IPS-NIHi7 (cell line): Measurements from ENCODE around the gene PAQR8.
"Not testable (repeated sequence)": the region's sequence is repeated elsewhere in the genome, so short reads cannot be mapped to it uniquely, and the experiment has no call there.

Source experiments
- DNase-seq: peaks from one replicate; pipeline ENCODE4 v3.0.0; 2012; ENCODE audit warnings: mixed read lengths; ENCODE audit errors: extremely low spot score

Gene PAQR8

DNA sequence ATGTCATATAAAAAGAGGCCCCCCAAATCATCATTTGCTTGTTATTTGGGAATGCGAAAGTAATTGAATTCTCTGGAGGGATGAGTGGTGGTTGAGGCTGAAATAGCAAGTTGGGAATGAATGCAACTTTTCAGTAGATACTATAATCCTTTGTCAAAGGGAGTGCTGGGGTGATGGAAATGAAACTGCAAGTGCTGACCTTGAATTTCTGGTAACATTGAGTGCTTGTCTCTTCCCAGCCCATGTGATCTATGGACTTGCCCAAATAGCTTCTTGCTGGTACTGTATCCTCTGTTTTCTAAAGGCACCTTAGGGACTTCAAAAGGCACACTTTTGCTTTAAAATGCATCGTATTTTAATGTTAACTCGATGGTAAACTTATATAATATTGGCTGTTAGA is 14.8 kb downstream of the PAQR8 start:
- no peak for DNase-seq

DNA sequence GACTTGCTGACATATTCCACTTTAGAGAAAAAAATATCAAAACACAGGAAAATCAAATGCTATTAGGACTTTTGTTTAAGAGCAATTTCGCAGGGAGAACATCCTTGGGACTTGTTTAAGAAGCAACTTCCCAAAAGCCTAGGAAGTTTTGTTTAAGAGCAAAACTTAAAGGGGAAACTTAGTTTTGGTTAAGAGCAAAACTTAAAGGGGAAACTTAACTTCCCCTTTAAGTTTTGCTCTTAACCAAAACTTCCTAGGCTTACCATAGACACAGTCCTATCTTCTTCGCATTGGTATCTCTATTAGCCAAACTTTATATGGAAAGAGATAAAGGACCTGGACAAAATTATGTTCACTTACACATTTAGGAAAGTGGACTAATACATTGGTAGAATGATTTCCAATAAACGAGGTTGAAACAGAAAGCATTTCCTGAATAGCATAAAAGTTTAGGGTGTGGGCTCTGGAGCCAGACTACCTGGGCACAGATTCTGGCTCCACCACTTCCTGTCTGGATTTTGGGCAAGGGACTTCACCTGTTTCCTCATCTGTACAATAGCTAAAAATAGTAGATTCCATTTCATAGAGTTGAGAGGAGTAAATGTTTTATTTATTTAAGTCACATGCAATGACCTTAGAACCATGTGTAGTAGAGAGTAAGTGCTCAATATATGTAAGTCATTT is 15.7 kb downstream of the PAQR8 start:
- DNase-seq = no peak

DNA sequence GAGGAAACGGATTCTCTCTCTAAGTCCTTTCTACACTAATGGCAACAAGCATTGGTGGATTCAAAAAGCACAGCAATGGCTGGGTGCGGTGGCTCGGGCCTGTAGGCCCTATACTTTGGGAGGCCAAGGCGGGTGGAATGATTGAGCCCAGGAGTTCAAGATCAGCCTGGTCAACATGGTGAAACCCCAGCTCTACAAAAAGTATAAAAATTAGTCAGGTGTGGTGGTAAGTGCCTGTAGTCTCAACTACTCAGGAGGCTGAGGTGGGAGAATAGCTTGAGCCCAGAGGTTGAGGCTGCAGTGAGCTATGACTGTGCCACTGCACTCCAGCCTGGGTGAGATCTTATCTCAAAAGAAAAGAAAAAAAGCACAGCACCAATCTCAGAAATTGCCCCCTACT is 19.3 kb downstream of the PAQR8 start:
- DNase-seq = no peak

DNA sequence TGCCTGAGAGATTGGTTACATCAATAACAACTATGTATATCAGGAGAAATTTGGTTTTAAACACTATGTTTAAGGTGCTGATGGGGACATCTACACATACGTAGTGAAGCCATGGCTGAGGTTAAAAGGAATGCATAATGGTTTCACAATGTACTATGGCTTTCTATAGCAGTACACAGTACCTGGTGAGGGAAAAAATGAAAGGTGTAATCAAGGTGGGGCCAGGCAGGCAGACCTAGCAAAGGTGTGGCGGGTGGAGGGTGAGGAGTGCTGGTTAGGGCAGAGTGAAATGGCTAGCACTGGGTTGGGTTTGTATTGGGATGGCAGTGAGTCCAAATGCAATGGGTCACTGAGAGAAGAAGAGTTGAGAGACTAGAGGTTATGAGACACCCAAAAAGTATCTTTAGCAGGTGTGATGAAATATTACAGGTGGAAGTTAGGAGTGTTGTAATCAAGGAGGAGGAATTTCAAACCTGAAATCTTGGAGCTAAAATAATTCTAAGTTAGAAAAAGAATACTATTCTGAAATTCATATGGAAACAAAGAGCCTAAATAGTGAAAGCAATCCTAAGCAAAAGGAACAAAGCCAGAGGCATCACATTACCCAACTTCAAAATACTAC is 22.3 kb downstream of the PAQR8 start:
- DNase-seq = no peak

DNA sequence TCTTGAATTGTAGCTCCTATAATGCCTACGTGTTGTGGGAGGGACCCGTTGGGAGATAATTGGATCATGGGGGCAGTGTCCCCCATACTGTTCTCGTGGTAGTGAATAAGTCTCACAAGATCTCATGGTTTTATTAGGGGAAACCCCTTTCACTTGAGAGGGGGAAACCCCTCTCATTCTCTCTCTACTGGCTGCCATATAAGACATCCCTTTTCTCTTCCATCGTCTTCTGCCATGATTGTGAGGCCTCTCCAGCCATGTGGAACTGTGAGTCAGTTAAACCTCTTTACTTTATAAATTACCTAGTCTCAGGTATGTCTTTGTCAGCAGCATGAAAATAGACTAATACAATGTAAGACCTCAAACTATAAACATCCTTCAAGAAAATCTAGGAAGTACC is 23.1 kb downstream of the PAQR8 start:
- DNase-seq = no peak

DNA sequence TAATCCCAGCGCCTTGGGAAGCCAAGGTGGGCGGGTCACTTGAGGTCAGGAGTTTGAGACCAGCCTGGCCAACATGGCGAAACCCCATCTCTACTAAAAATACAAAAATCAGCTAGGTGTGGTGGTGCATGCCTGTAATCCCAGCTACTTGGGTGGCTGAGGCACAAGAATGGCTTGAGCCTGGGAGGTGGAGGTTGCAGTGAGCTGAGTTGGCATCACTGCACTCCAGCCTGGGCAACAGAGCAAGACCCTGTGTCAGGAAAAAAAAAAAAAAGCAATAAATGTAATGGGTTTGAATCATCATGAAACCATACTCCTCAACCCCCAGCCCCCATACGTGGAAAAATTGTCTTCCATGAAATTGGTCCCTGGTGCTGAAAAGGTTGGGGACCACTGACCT is 26.2 kb downstream of the PAQR8 start:
- not testable (repeated sequence) for DNase-seq

DNA sequence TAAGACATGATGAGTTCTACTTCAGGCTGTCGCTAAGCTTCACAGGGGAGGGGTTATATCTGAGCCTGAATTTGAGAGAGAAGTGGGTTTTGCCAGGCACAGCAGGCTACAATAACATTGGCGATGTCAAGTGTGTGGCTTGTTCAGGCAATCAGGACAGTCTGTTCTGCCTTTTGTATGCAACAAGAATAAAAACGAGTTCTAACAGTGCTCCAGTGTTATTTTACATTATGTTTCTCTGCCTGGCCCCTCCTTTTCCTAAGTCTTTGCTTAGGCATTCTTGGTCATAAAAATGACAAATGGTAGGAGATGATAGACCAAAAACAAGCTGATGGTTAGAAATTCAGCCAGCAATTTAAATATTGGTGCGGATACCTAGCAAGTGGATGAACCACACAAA is 26.8 kb downstream of the PAQR8 start:
- DNase-seq = no peak

DNA sequence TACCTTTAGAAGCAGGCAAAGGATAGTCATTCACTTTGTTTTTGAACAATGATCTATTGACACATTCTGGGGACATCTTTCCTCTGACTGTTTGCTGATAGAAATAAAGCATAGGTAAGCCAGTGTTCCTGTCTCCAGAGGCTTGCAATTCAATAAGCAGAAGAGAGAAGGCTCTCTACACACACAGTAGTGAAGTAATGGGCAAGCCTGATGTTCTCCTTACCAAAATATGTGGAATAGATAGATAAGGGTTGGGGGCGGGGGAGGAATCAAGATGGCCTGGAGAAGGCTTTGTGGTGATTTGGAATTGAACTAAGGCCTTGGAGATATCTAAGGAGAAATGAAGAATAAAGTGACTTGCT is 27.3 kb downstream of the PAQR8 start:
- DNase-seq = no peak

DNA sequence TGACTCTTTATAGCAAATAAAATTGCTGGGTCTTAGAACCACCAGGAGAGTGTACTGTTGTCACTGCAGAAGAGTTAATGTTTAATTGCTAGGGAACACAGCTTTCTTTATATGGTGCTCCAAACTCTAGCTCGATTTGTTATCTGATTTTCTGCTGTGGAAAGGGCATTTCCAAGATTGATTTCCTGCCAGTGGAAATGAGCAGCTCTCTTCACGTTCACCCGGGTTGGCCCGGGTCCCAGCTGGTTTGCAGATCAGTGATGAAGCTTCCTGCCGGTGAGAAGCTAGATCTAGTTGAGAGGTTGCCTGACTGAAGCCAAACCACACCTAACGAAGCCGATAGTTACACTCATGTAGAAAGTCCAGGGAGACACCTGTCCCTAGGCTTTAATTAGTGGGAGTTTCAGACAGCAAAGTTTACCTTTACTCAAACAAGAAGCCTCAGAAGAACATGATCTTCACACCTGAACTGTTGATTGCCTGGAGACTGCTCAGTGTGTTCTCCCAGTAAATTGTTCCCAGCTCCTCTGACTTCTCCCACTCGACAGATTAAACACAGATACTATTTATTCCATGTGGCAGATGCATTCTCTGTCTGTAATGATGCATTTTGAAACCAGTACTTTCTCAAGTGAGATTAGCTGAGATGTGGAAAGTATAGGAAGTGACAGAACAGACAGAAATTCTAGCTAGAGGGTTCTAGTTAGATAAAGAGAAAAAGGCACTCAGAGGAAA is 27.8 kb downstream of the PAQR8 start:
- no peak for DNase-seq

DNA sequence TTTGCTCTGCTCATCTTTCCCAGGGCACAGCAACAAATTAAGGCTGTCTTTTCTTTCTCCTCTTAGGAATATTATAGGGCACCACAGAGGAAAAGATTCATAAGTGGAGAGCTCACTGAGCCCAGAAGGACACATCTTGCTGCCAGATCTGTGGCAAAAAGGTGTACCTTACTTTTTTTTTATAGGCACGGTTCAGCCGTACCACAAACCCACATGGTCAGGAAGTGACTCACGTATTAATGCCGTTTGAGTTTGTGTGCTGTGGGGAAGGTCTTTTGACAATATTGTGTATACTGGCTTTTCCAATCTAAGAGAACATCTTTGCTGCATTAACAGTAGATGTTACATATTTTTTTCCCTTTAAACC is 28.4 kb downstream of the PAQR8 start:
- no peak for DNase-seq

DNA sequence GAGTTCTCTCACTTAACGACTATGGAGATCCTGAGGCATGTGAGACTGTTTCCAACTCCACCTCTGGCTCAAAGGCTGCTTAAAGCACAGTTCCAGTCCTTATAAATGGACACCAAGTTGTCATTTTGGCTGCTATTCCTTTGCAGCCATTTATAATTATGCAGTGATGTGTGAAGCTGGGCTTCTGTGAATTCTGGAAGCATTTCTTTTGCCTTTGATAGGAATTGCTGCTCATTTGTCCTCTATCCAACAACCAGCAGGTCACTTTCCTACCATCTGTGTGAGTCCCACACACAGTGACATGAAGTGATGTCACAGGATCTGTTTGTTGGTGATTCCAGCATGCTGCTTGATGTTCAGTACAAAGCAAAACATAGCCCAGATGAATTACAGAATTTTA is 29.6 kb downstream of the PAQR8 start:
- no peak for DNase-seq

DNA sequence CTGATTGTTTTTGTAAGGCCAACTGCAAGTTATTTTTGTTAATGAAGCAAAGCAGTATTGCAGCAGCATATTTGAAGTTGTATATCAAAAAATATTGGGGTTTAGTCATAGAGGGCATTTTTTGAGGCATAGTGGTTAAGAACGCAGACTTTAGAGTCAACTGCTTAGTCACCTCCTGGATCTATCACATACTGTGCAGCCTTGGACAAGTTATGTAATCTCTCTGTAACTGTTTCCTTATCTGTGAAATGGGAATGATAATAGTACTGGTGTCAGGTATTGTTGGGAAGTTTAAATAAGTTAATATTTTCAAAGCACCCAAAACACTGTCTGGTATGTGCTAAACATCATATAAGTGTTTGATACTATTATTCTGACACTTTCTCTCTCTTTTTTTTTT is 31.0 kb downstream of the PAQR8 start:
- no peak for DNase-seq

DNA sequence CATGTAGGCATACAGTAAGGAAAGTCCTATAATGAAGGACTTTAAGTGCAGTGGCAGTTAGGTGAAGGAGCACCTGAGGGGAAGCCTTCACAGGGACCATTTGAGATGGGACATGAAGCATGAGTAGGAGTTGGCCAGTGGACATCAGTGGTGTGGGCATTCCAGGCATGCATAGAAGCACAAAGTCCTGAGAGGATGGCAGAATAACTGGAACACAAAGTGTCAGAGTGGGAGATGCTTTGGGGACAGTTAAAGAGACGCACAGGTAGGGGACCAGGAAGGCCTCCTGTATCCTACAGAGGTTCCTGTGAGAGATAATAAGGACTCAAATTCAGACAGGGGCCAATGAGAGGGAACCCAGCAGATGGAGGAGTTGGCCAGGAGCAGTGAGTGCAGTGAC is 31.8 kb downstream of the PAQR8 start:
- DNase-seq = no peak

DNA sequence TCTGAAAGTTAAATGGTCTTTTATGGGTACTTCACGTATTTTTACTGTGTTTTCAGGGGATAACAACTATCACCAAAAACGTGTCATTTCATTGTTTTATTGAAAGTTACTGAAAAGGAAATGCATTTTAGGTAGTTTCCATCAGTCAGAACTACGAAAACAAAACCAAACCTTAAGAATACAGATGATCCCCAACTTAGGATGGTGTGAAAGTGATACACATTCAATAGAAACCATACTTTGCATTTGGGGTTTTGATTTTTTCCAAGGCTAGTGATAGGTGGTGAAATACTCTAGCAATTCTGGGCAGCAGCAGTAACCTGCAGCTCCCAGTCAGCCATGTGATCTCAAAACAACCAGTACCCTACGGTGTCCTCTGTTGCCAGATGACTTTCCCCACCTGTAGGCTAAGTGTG is 32.3 kb downstream of the PAQR8 start:
- no peak for DNase-seq

DNA sequence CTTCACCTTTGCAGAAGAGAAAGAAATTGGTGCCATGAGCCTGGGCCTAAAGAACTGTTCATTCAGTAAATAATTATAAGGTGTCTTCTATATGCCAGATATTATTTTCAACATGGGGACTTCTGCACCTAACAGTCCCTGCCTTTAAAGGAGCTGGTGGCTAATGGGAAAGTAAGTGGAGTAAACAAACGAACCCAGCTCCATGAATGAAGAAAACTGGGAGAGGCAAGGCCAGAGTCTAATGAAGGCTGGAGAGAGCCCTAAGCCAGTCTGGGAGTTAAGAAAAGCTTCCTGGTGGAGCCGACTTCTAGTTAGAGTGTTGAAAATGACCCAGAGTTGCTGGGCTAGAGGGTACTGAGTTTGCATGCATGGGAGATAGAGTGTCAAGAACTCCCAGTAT is 34.0 kb downstream of the PAQR8 start:
- DNase-seq = no peak

DNA sequence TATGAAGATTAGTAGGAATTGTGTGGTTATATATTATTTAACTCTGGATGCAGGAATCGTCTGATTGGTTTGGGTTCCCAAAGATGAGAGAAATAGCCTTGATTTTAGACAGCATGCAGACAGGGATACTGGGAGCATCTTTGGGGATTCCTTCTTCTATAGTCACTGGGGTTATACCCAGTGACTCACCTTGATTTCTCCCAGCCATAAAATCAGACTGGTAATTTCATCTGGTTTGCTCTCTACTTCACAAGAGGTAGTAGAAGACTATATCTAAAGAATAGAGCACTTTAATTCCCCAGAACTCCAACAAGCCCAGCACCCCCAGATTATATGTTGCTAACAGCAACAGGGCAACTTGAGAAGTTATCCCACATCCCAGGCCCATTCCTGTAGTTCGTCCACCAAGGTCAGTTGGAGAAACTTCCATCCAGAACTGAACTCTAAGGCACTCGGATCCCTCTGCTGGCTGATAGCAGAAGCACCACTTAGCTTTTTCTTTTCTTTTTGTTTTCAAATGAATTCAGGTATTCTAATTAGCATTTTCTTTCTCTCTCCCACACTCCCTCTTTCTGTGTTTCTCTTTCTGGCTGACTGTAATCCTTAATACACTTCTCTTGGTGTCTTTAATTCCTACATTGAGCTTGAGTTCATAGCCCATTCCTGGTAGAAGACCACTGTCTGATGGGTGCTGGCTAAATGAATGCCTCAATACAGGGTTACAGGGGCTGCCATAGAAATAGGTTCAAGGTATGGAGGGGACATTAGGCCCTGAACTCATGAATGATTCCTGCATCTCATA is 37.8 kb downstream of the PAQR8 start:
- peak; percentile 69 for DNase-seq

DNA sequence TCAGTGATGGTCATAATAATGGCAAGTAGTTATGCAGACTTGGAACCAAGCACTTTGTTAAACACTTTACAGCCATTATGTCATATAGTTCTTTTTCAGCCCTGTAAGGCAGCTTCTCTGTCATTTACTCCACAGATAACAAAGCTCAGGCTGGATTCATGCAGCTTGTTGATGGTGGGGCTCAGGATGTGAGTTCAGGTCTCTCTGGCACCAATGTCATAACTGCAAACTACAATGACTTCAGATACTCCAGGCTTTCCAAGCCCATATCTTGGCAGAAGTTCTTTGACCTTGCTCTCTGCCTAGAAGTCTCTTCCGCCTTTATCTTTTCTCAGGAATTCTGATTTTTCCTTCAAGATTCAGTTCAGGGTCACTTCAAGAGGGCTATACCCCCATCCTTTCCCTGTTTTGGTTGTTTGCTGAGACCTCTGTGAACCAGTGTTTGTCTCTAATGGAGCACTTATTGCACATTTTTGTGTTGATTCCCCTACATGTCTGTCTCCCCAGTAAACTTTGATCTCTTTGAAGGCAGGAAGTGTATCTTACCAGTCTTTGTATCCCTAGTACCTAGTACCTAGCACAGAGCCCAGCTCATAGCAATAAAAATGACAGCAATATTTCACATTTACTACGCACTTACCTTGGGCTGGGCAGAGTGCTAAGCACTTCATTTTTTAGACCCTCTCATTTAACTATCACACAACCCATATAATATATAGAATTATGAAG is 38.5 kb downstream of the PAQR8 start:
- no peak for DNase-seq

DNA sequence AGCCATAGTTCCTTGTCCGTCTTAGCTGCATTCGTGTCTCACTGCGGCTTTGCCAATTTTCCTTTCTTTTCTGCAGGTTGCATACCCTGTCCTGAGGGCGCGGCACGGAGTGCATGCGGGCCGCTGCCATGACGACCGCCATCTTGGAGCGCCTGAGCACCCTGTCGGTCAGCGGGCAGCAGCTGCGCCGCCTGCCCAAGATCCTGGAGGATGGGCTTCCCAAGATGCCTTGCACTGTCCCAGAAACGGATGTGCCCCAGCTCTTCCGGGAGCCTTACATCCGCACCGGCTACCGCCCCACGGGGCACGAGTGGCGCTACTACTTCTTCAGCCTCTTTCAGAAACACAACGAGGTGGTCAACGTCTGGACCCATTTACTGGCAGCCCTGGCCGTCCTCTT is 41.1 kb downstream of the PAQR8 start:
- no peak for DNase-seq

DNA sequence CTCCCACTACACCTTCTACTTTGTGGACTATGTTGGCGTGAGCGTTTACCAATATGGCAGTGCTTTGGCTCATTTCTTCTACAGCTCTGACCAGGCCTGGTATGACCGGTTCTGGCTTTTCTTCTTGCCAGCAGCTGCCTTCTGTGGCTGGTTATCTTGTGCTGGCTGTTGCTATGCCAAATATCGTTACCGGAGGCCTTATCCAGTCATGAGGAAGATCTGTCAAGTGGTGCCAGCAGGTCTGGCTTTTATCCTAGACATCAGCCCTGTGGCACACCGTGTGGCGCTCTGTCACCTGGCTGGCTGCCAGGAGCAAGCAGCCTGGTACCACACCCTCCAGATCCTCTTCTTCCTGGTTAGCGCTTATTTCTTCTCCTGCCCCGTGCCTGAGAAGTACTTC is 41.7 kb downstream of the PAQR8 start:
- no peak for DNase-seq

DNA sequence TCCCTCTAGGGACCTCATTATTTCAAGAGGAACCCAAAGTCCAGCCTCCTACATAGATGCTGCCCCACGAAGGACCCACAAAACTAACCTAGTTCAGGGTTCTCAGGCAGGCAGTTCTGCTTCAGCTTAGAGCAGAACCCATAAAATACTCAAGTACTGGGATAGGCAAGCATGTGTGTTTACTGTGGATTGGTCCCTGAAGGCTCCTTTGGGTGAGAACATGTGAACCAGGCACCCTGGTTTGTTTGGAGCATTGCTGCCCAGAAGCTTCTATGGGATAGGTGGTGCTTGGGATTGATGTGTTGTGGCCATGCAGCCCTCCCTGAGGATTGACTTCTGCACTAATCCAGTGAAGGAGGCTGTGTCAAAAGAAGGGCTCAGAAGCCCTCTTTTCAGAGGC is 43.3 kb downstream of the PAQR8 start:
- DNase-seq = no peak

DNA sequence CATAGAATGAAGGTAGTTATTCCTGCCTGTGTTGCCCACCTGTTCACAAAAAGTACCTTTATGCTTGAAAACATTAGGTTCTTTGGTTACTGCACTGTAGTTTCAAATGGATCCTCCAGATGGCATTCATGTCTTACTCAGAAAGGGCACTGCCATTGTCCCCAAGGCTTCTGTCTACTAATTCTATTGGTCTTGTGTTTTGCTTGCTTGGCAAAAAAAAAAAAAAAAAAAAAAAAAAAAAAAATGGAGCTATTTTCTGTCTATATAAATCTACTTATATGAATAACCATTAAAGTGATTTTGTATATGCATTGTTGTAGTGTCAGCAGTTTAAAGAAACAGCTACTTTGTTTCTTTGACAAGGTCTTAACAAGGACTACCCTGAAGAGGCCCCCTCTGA is 45.5 kb downstream of the PAQR8 start:
- DNase-seq = peak; percentile 60

DNA sequence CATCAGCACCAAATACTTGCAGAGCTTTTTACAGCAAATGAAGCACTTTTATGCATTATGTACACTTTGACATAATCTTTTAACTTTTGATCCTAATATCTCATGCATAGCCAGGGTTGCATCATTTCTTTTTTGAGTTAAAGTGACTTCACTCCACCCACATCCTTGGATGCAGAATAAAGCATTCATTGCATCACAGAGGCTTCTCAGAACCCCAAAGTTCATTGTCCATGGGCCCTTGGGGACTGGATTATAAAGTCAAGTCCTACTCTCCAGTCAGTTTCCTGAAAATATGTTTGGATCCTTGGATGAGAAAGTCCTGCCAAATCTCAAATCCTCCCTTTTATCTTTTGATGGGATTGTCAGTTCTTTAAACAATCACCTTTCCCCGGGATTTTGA is 47.5 kb downstream of the PAQR8 start:
- DNase-seq = no peak
